ENCODE measurements around the gene ZGPAT. TPM values are rescaled to one million over a fixed set of nuclear protein-coding genes. Genes with fewer than 3 reads are reported as not detected.
A peak's percentile ranks its signal among the peaks of the same experiment; 100 is the strongest.
"Not testable (repeated sequence)": the region's sequence is repeated elsewhere in the genome, so short reads cannot be mapped to it uniquely, and the experiment has no call there.

ZGPAT gene
- total and polyA plus RNA-seq, 2 of the 13 experiments (the other 11 are each of a cell fraction or from before 2014, with no cell fraction given): 23.0 to 41.9 TPM

DNA sequence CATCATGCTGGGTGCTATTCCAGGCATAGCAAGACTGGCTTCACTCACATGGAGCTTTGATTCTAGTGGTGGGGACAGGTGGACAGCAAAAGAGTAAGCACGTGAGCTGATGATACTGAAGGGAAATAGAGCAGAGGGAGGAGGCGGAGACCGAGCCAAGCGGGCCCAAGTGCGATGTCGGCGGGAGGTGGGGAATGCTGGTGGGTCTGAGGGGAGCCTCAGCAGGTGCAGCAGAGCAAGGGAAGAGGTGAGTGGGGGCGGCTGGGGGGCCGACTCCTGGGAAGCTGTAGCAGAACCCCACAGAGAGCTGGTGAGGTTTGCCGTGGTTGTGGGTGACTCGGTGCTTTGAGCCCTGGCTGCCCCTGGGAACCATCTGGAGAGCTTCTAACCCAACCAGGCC is 39.5 kb upstream of the ZGPAT start:
- 96% methylated on average over 11 of the region's 11 CpGs for WGBS (ENCODE audit: low lambda C conversion rate)
- no peak for DNase-seq (ENCODE audit: low spot score)
- in situ Hi-C loops (cut with HindIII; ENCODE audit: extremely low pct_ligation_motif_present, low pct_unique_long_range_greater_than_20kb): no loop called here
- TF ChIP-seq NFKBIZ (CRISPR knock-in tag; IDR thresholded peaks at IDR 0.05) (no peak), NFIB (CRISPR knock-in tag; IDR thresholded peaks at IDR 0.05; ENCODE audit: borderline replicate concordance) (0 out of 2 replicates have a peak, but pooled peaks have one; percentile 78)
- H4K20me1 ChIP-seq (ENCODE audit: insufficient read depth, low read length): no peaks in the 10 kb centered on the region
- no peaks in the 10 kb centered on the region for H3K9me3 ChIP-seq (ENCODE audit: low read length)
- no peak for ATAC-seq
- BruUV-seq (replicated peaks): no TSS peak
- no peaks in the 10 kb centered on the region for H3K79me2 ChIP-seq (ENCODE audit: insufficient read depth, low read length)
- H3K27me3 ChIP-seq (ENCODE audit: control insufficient read depth in 1 of 2, insufficient read depth in 2 of 2, low read length in 2 of 2): no peaks in the 10 kb centered on the region
- intact Hi-C loops (cut with micrococcal nuclease; ENCODE audit: unreplicated experiment): no loop called here
- no peaks in the 10 kb centered on the region for H3K4me1 ChIP-seq (ENCODE audit: insufficient read depth, low read length)
- H2AFZ ChIP-seq (ENCODE audit: low read length): no peak overlapping the region
- H3K36me3 ChIP-seq (replicated peaks in 1 of 2; ENCODE audit: control insufficient read depth in 1 of 2, insufficient read depth in 2 of 2, low read length in 2 of 2): peaks cover 26 to 46% of the 10 kb centered on the region in 2 experiments
- no peak overlapping the region for H3K4me2 ChIP-seq (ENCODE audit: low read depth, low read length)
- POLR2A ChIA-PET: interaction anchor here (0.7 kb wide), 1 partner anchor 11 kb away, joined by 3 read pairs; no protein-coding TSS in a partner anchor
- H3K27ac ChIP-seq (ENCODE audit: extremely low read length, insufficient read depth, low read length): no peak overlapping the region
- no peak overlapping the region for H3K4me3 ChIP-seq (replicated peaks in 1 of 3; ENCODE audit: insufficient read depth in 1 of 3, low read depth in 2 of 3, low read length in 3 of 3)
- CTCF ChIA-PET (ENCODE audit: low intra/inter-chr PET ratio, low total read pairs): no interaction called here
- H3K9ac ChIP-seq (ENCODE audit: insufficient read depth, low read depth, low read length): no peak overlapping the region
- no peak for FAIRE-seq

DNA sequence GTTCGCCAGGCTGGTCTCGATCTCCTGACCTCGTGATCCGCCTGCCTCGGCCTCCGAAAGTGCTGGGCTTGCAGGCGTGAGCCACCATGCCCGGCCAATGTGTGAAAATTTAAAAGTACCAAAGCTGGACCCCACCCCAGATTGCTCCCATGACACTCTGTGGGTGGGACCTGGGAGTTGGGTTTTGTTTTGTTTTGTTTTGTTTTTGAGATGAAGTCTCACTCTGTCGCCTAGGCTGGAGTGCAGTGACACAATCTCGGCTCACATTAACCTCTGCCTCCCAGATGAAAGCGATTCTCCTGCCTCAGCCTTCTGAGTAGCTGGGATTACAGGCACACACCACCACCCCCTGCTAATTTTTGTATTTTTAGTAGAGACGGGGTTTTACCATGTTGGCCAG is 36.1 kb upstream of the ZGPAT start:
- H3K27me3 ChIP-seq (ENCODE audit: control insufficient read depth in 1 of 2, insufficient read depth in 2 of 2, low read length in 2 of 2); H3K4me2 ChIP-seq (ENCODE audit: low read depth, low read length); intact Hi-C loops (cut with micrococcal nuclease; ENCODE audit: unreplicated experiment); POLR2A ChIA-PET; H4K20me1 ChIP-seq (ENCODE audit: insufficient read depth, low read length); H3K4me1 ChIP-seq (ENCODE audit: insufficient read depth, low read length); H2AFZ ChIP-seq (ENCODE audit: low read length); in situ Hi-C loops (cut with HindIII; ENCODE audit: extremely low pct_ligation_motif_present, low pct_unique_long_range_greater_than_20kb); H3K27ac ChIP-seq (ENCODE audit: extremely low read length, insufficient read depth, low read length); ATAC-seq; H3K9ac ChIP-seq (ENCODE audit: insufficient read depth, low read depth, low read length); DNase-seq (ENCODE audit: low spot score); H3K9me3 ChIP-seq (ENCODE audit: low read length); CTCF ChIA-PET (ENCODE audit: low intra/inter-chr PET ratio, low total read pairs); H3K4me3 ChIP-seq (replicated peaks in 1 of 3; ENCODE audit: insufficient read depth in 1 of 3, low read depth in 2 of 3, low read length in 3 of 3); BruUV-seq (replicated peaks); H3K79me2 ChIP-seq (ENCODE audit: insufficient read depth, low read length); FAIRE-seq: not testable (repeated sequence)
- WGBS (ENCODE audit: low lambda C conversion rate): 94% methylated on average over 12 of the region's 12 CpGs
- H3K36me3 ChIP-seq (replicated peaks in 1 of 2; ENCODE audit: control insufficient read depth in 1 of 2, insufficient read depth in 2 of 2, low read length in 2 of 2): peaks cover 28 to 50% of the 10 kb centered on the region in 2 experiments

DNA sequence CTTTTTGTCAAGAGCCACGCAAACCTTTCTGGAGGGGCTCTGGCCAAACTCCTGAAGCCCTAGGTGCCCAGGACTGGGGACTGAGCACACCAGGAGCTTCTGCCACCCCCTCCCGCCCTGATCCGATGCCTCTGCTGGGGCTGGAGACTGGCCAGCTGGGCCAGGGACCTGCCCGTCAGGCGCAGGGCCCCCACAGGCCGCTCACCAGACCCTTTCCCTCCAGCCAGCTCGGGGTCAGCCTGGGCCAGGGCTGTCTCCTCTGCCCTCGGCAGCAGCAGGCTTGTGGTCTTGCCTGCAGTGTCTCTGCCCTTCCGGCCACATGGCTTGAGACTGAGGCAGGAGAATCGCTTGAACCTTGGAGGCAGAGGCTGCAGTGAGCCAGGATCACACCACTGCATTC is 35.2 kb upstream of the ZGPAT start:
- ChIA-PET CTCF (ENCODE audit: low intra/inter-chr PET ratio, low total read pairs) (no interaction called here), POLR2A (no interaction called here)
- TF ChIP-seq RFX1 (IDR thresholded peaks at IDR 0.05) (no peak), RNF2 (conservative IDR thresholded peaks at IDR 0.05; ENCODE audit: low read depth) (no peak), ZNF501 (CRISPR knock-in tag; IDR thresholded peaks at IDR 0.05) (no peak)
- in situ Hi-C loops (cut with HindIII; ENCODE audit: extremely low pct_ligation_motif_present, low pct_unique_long_range_greater_than_20kb): no loop called here
- no peaks in the 10 kb centered on the region for H4K20me1 ChIP-seq (ENCODE audit: insufficient read depth, low read length)
- intact Hi-C loops (cut with micrococcal nuclease; ENCODE audit: unreplicated experiment): no loop called here
- 94% methylated on average over 10 of the region's 10 CpGs for WGBS (ENCODE audit: low lambda C conversion rate)
- BruUV-seq (replicated peaks): no TSS peak
- FAIRE-seq (no peak), DNase-seq (ENCODE audit: low spot score) (no peak), ATAC-seq (no peak; the same call in 2 of the 3 replicates)
- H3K9ac ChIP-seq (ENCODE audit: insufficient read depth, low read depth, low read length): no peak overlapping the region
- no peak overlapping the region for H3K27ac ChIP-seq (ENCODE audit: extremely low read length, insufficient read depth, low read length)
- H3K79me2 ChIP-seq (ENCODE audit: insufficient read depth, low read length): no peaks in the 10 kb centered on the region
- H3K4me2 ChIP-seq (ENCODE audit: low read depth, low read length): no peak overlapping the region
- H3K9me3 ChIP-seq (ENCODE audit: low read length): no peaks in the 10 kb centered on the region
- no peaks in the 10 kb centered on the region for H3K4me1 ChIP-seq (ENCODE audit: insufficient read depth, low read length)
- peaks cover 25 to 42% of the 10 kb centered on the region in 2 experiments for H3K36me3 ChIP-seq (replicated peaks in 1 of 2; ENCODE audit: control insufficient read depth in 1 of 2, insufficient read depth in 2 of 2, low read length in 2 of 2)
- no peaks in the 10 kb centered on the region for H3K27me3 ChIP-seq (ENCODE audit: control insufficient read depth in 1 of 2, insufficient read depth in 2 of 2, low read length in 2 of 2)
- H2AFZ ChIP-seq (ENCODE audit: low read length): no peak overlapping the region
- H3K4me3 ChIP-seq (replicated peaks in 1 of 3; ENCODE audit: insufficient read depth in 1 of 3, low read depth in 2 of 3, low read length in 3 of 3): no peak overlapping the region
